Head of caudate nucleus (tissue), 42 donors: ENCODE results near the gene KDSR.

Experiments used
- DNase-seq, 42 donors: peaks; one replicate each; pipeline versions ENCODE4 v3.0.0 to v3.0.0-alpha.2; 2020 to 2021; ENCODE audit warnings: mixed read lengths in 7 of 42
- intact Hi-C: fragments of 100-400 bp; cut with DNase I; formaldehyde crosslinking; loops from one replicate; pipeline ENCODE4 v1.15.0; 2022

The KDSR gene

GRCh38 chr18:63312737-63313395 is 54.1 kb downstream of the KDSR start:
- intact Hi-C loops = no loop called here
- DNase-seq = no peak

- intact Hi-C loops = no loop called here
- no peak for DNase-seq
These were observed 55.0 kb downstream of the KDSR start for GRCh38 chr18:63312019-63312409.

- DNase-seq = no peak
- intact Hi-C loops = no loop called here
These were observed 55.6 kb downstream of the KDSR start for GRCh38 chr18:63311118-63312018.

- intact Hi-C loops = no loop called here
- no peak for DNase-seq
These were observed 57.6 kb downstream of the KDSR start for GRCh38 chr18:63309422-63309821.

- intact Hi-C loops = no loop called here
- peak in 1 of 42 donors; percentile 33 for DNase-seq
These were observed 59.3 kb downstream of the KDSR start for GRCh38 chr18:63307551-63308200.

- no peak for DNase-seq
- intact Hi-C loops = no loop called here
These were observed 60.0 kb downstream of the KDSR start for GRCh38 chr18:63306819-63307550.

- intact Hi-C loops = no loop called here
- DNase-seq = no peak
These were observed 60.8 kb downstream of the KDSR start for GRCh38 chr18:63306249-63306648.

- intact Hi-C loops = no loop called here
- no peak for DNase-seq
These were observed 63.5 kb downstream of the KDSR start for GRCh38 chr18:63303547-63303946.

- intact Hi-C loops = no loop called here
- no peak for DNase-seq
These were observed 64.2 kb downstream of the KDSR start for GRCh38 chr18:63302636-63303405.

GRCh38 chr18:63302220-63302619 is 64.8 kb downstream of the KDSR start:
- no peak for DNase-seq
- intact Hi-C loops = no loop called here

GRCh38 chr18:63301434-63301833 is 65.6 kb downstream of the KDSR start:
- intact Hi-C loops = no loop called here
- no peak for DNase-seq

GRCh38 chr18:63299837-63300745 is 66.9 kb downstream of the KDSR start:
- intact Hi-C loops = no loop called here
- no peak for DNase-seq

GRCh38 chr18:63298400-63299365 is 68.3 kb downstream of the KDSR start:
- no peak for DNase-seq
- intact Hi-C loops = no loop called here

GRCh38 chr18:63297687-63298399 is 69.2 kb downstream of the KDSR start:
- DNase-seq = peak in 26 of 42 donors; percentile 21 to 78 (median 48)
- intact Hi-C loops = no loop called here

GRCh38 chr18:63293935-63294334 is 73.1 kb downstream of the KDSR start:
- DNase-seq = peak in 9 of 42 donors; percentile 29 to 69 (median 57)
- intact Hi-C loops = no loop called here
